ENCODE data around the gene CRAT. TPM values are rescaled to one million over a fixed set of nuclear protein-coding genes. Genes with fewer than 3 reads are reported as not detected.

Gene CRAT
- 50.4 and 54.8 TPM in 2 replicates for total RNA-seq

DNA sequence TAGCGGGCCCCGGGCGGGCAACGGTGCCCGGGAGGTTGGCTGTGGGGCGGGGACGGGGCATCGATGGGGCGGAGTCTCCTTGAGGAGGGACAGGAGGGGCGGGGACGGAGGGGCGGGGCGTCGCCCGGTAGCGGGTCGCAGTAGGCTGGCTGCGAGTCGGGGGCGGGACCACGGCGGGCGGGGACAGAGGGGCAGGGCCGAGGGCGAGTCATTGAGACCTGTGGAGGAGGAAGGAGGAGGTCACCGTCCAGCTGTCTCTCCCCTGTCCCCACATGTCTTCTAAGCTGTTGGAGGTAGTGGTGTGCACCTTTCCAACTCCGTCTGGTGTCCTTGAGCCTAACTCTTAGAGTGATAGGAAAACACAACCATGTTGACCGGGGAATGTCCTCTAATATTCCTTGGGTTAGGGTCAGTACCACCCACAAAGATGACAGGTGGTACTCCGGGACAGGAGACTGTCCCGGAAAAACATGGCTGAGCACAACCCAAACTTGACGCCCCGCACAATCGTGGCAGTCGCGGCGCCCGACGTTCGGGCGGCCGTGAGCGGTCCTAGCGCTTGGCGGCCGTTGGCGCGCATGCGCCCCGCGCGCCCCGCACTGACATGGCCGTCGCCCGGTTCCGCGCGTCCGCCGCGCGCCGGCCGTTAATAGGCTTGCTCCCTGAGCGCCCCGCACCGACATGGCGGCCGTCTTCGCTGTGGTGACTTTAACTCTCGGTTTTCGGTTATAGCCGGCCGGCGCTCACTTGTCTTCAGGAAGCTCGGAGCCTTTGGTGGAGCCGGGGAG, at the start of gene CRAT, which contains the start of gene PTPA:
Gene CRAT (minus strand): TSS at position 54 of the 788 bp plus-strand sequence. CDS start 284 bp downstream, outside the sequence.
Gene PTPA (plus strand): TSS at position 676 of the 788 bp plus-strand sequence. CDS start 186 bp downstream, outside the sequence.

DNA sequence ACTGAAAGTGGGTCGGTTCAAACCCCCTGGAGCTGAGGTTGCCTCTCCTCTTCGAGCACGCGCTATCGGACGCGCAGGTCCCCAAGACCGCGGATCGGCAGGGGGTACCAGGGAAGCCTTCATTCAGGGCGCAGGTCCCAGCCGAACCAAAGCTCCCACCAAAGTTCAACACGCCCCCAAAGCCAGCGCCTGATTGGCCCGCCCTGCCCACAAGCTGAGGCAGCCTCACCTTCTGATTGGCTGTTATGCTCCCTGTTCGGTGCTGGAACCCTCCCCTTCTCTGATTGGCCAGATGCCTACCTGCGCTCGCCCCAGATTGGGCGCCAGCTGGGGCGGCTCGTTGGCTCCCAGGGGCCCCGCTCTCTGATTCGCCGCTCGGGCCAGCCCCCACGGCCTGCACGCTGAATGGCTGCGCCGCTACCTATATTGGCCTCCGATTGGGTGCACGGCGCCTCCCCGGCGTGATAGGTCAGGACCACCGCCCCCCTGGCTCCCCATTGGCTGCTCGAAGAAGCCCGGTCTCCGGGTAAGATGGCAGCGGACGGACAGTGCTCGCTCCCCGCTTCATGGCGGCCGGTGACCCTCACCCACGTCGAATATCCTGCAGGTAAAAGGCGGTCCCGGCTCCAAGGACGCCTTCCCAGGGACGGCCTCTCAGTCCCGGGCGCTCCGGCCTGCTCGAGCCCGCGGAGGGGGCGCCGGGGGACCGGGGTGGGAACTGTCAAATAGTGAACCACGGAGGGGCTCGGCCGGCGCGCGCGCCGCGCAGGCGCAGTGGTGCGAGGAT, 29.8 kb downstream of the CRAT start, which contains the start of gene DOLPP1:
Gene DOLPP1 (plus strand): TSS at position 511 of the 787 bp plus-strand sequence. CDS start 21 bp downstream, at position 532.

Other genes with a start within 250 kb of the CRAT start
- gene KYAT1, start 228.8 kb downstream of the CRAT start, total RNA-seq = 10.8 and 14.7 TPM in 2 replicates
- gene LRRC8A, start 228.7 kb downstream of the CRAT start, total RNA-seq = 43.7 and 51.4 TPM in 2 replicates
- gene PHYHD1, start 189.8 kb downstream of the CRAT start, total RNA-seq = 15.9 and 19.0 TPM in 2 replicates
- 22.9 and 28.7 TPM in 2 replicates for gene DOLK, start 163.2 kb downstream of the CRAT start, total RNA-seq
- 35.5 and 38.1 TPM in 2 replicates for gene NUP188, start 163.1 kb downstream of the CRAT start, total RNA-seq
- gene SH3GLB2, start 82.5 kb downstream of the CRAT start, total RNA-seq = 38.5 and 45.9 TPM in 2 replicates
- 11.9 and 14.3 TPM in 2 replicates for gene MIGA2, start 74.2 kb downstream of the CRAT start, total RNA-seq
- 13.4 and 13.8 TPM in 2 replicates for gene DOLPP1, start 29.7 kb downstream of the CRAT start, total RNA-seq
- 129 and 131 TPM in 2 replicates for gene PTPA, start 622 bp upstream of the CRAT start, total RNA-seq
- gene IER5L, start 67.5 kb upstream of the CRAT start, total RNA-seq = 53.5 and 58.3 TPM in 2 replicates